ENCODE data around the gene BAZ2B.

DNA sequence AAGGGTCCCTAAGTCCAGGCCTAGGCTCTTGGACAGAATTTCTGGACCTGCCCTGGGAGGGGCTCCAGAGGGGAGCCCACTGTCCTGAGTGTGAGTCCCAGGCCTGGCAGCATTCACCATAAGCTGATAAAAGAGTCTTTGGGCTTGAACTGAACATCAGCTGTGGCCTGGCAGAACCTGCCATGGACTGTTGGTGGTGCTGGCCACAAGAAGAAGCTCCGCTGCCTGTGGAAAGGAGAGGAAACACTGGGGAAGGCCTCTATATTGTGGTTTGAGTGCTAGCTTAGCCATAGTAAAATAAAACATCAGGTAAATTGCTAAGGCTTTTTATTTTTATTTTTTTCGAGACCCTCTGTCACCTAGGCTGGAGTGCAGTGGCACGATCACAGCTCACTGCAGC lies 20.9 kb upstream of the BAZ2B start:
- TF ChIP-seq, protein P1, sequence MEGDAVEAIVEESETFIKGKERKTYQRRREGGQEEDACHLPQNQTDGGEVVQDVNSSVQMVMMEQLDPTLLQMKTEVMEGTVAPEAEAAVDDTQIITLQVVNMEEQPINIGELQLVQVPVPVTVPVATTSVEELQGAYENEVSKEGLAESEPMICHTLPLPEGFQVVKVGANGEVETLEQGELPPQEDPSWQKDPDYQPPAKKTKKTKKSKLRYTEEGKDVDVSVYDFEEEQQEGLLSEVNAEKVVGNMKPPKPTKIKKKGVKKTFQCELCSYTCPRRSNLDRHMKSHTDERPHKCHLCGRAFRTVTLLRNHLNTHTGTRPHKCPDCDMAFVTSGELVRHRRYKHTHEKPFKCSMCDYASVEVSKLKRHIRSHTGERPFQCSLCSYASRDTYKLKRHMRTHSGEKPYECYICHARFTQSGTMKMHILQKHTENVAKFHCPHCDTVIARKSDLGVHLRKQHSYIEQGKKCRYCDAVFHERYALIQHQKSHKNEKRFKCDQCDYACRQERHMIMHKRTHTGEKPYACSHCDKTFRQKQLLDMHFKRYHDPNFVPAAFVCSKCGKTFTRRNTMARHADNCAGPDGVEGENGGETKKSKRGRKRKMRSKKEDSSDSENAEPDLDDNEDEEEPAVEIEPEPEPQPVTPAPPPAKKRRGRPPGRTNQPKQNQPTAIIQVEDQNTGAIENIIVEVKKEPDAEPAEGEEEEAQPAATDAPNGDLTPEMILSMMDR (IDR thresholded peaks at IDR 0.05 in 2 of 3, conservative IDR thresholded peaks at IDR 0.05 in 1 of 3; ENCODE audit: insufficient read depth in 2 of 3, low read depth in 1 of 3, low read length in 3 of 3) = no peak
- TF ChIP-seq, protein P2, sequence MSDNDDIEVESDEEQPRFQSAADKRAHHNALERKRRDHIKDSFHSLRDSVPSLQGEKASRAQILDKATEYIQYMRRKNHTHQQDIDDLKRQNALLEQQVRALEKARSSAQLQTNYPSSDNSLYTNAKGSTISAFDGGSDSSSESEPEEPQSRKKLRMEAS (CRISPR knock-in tag; IDR thresholded peaks at IDR 0.05) = no peak
- TF ChIP-seq HDAC2 (IDR thresholded peaks at IDR 0.05) = no peak
- no peak for TF ChIP-seq POLR2A (conservative IDR thresholded peaks at IDR 0.05)
- no peak for TF ChIP-seq NBN (IDR thresholded peaks at IDR 0.05; ENCODE audit: low read depth)
- no peak for TF ChIP-seq CREB5 (CRISPR knock-in tag; IDR thresholded peaks at IDR 0.05)
- no peak for TF ChIP-seq TRIM28 (IDR thresholded peaks at IDR 0.05)
- TF ChIP-seq, protein P3, sequence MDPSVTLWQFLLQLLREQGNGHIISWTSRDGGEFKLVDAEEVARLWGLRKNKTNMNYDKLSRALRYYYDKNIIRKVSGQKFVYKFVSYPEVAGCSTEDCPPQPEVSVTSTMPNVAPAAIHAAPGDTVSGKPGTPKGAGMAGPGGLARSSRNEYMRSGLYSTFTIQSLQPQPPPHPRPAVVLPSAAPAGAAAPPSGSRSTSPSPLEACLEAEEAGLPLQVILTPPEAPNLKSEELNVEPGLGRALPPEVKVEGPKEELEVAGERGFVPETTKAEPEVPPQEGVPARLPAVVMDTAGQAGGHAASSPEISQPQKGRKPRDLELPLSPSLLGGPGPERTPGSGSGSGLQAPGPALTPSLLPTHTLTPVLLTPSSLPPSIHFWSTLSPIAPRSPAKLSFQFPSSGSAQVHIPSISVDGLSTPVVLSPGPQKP (CRISPR knock-in tag; IDR thresholded peaks at IDR 0.05) = no peak
- TF ChIP-seq ZNF124 (CRISPR knock-in tag; IDR thresholded peaks at IDR 0.05) = no peak
- TF ChIP-seq EZH2 (IDR thresholded peaks at IDR 0.05; ENCODE audit: borderline replicate concordance, low read depth, low read length) = no peak
- TF ChIP-seq MIER1 (IDR thresholded peaks at IDR 0.05; ENCODE audit: low read depth) = no peak

Measured in K562 (cell line).